H1 (cell line): ENCODE results near the gene USP53. TPM values are rescaled to one million over a fixed set of nuclear protein-coding genes. Genes with fewer than 3 reads are reported as not detected.

ENCODE experiments used
- CTCF ChIA-PET: fragments of 300-600 bp; sonication (Branson Sonifier 250); formaldehyde crosslinking; loops from one replicate; lab custom pipeline; 2021; ENCODE audit not compliant: partially characterized antibody; lab: Charles Lee
- POLR2A ChIA-PET: fragments of 300-600 bp; sonication (Branson Sonifier 250); formaldehyde crosslinking; loops from one replicate; lab custom pipeline; 2021; ENCODE audit warnings: inconsistent platforms; ENCODE audit not compliant: partially characterized antibody; lab: Charles Lee
- DNase-seq, 2 experiments: peaks; one replicate each; pipeline versions ENCODE4 v3.0.0 to v3.0.0-alpha.2; 2010 to 2022; ENCODE audit warnings: low spot score in 2 of 2, low read depth in 1 of 2, mixed read lengths in 1 of 2
- FAIRE-seq: peaks from 2 replicates; lab custom pipeline; 2011; peaks lifted over from hg19 to GRCh38; lab: Jason Lieb, UNC
- H2AFZ ChIP-seq: 2 replicates; pipeline ENCODE4 v1.8.1; 2012; ENCODE audit warnings: low read length, inconsistent platforms
- H2AK5ac ChIP-seq: 2 replicates; pipeline ENCODE4 v1.6.1; 2013; ENCODE audit warnings: low read depth, low read length
- H2BK120ac ChIP-seq: replicated peaks from 2 replicates; pipeline ENCODE3; 2013; ENCODE audit warnings: low read depth, low read length, inconsistent platforms
- H2BK12ac ChIP-seq: 2 replicates; pipeline ENCODE4 v1.6.1; 2013; ENCODE audit warnings: low read depth, low read length
- H2BK15ac ChIP-seq: 2 replicates; pipeline ENCODE4 v1.6.1; 2013; ENCODE audit warnings: low read length
- H2BK20ac ChIP-seq: 2 replicates; pipeline ENCODE4 v1.6.1; 2013; ENCODE audit warnings: low read length
- H2BK5ac ChIP-seq: 2 replicates; pipeline ENCODE4 v1.6.1; 2013; ENCODE audit warnings: low read depth, low read length
- H3K14ac ChIP-seq: 2 replicates; pipeline ENCODE4 v1.6.1; 2013; ENCODE audit warnings: inconsistent platforms; ENCODE audit not compliant: insufficient read length
- H3K18ac ChIP-seq: 2 replicates; pipeline ENCODE4 v1.6.1; 2013; ENCODE audit warnings: low read length; ENCODE audit errors: extremely low read depth
- H3K23ac ChIP-seq: 2 replicates; pipeline ENCODE4 v1.6.1; 2013; ENCODE audit warnings: inconsistent platforms; ENCODE audit not compliant: insufficient read length
- H3K23me2 ChIP-seq: 2 replicates; pipeline ENCODE4 v1.6.1; 2013; ENCODE audit warnings: low read depth, low read length
- H3K27ac ChIP-seq: 2 replicates; pipeline ENCODE4 v1.6.1; 2011; ENCODE audit warnings: low read depth, low read length, inconsistent platforms
- H3K27me3 ChIP-seq, 4 experiments: replicated peaks in 1 of 4; 1 replicate in 1 of 4; 2 replicates in 3 of 4; pipeline versions ENCODE4 v1.6.1 to v1.8.1; 2011 to 2013; ENCODE audit warnings: low read length in 3 of 4, mild to moderate bottlenecking in 3 of 4, inconsistent platforms in 2 of 4, mixed read lengths in 2 of 4, moderate library complexity in 1 of 4; ENCODE audit not compliant: control insufficient read depth in 3 of 4, insufficient read depth in 3 of 4; ENCODE audit errors: extremely low read depth in 1 of 4
- H3K36me3 ChIP-seq, 4 experiments: 2 replicates each; pipeline versions ENCODE4 v1.6.1 to v1.8.1; 2011 to 2013; ENCODE audit warnings: mild to moderate bottlenecking in 4 of 4, low read length in 3 of 4, moderate library complexity in 2 of 4, control low read depth in 1 of 4, inconsistent platforms in 1 of 4; ENCODE audit not compliant: insufficient read depth in 4 of 4, control insufficient read depth in 2 of 4
- H3K4ac ChIP-seq: replicated peaks from 2 replicates; pipeline ENCODE3; 2013; ENCODE audit warnings: low read length, low read depth, mixed read lengths, inconsistent platforms; ENCODE audit not compliant: insufficient read length
- H3K4me1 ChIP-seq, 4 experiments: replicated peaks in 1 of 4; 1 replicate in 1 of 4; 2 replicates in 3 of 4; pipeline versions ENCODE4 v1.6.1 to v1.8.1; 2011 to 2013; ENCODE audit warnings: low read length in 3 of 4, inconsistent platforms in 2 of 4, mixed read lengths in 1 of 4; ENCODE audit not compliant: insufficient read depth in 4 of 4, control insufficient read depth in 3 of 4
- H3K4me2 ChIP-seq, 2 experiments: 2 replicates each; pipeline versions ENCODE4 v1.6.1 to v1.8.1; 2011 to 2013; ENCODE audit warnings: low read depth in 2 of 2, low read length in 2 of 2, control low read depth in 1 of 2, inconsistent platforms in 1 of 2, mild to moderate bottlenecking in 1 of 2; ENCODE audit not compliant: insufficient read depth in 1 of 2
- H3K4me3 ChIP-seq, 4 experiments: fragments of 200-600, 300-600 bp in 1 of 4; sonication (generic), shearing (Covaris generic), sonication (Bioruptor Twin) in 1 of 4; 2 replicates each; pipeline versions ENCODE4 v1.5.1 to v1.8.1; 2011 to 2016; ENCODE audit warnings: low read length in 4 of 4, low read depth in 3 of 4, control low read depth in 2 of 4, inconsistent platforms in 2 of 4, mild to moderate bottlenecking in 2 of 4, mixed read lengths in 1 of 4, moderate library complexity in 1 of 4; ENCODE audit not compliant: insufficient read depth in 2 of 4; ENCODE audit errors: extremely low read depth in 1 of 4
- H3K56ac ChIP-seq: replicated peaks from 2 replicates; pipeline ENCODE3; 2013; ENCODE audit warnings: low read depth, mild to moderate bottlenecking, mixed read lengths, low read length, inconsistent platforms; ENCODE audit not compliant: insufficient read length
- H3K79me1 ChIP-seq: 2 replicates; pipeline ENCODE4 v1.6.1; 2013; ENCODE audit warnings: low read depth, low read length, control low read depth
- H3K79me2 ChIP-seq, 2 experiments: 2 replicates each; pipeline versions ENCODE4 v1.6.1 to v1.8.1; 2012 to 2013; ENCODE audit warnings: low read length in 2 of 2, mild to moderate bottlenecking in 2 of 2, inconsistent platforms in 1 of 2; ENCODE audit not compliant: insufficient read depth in 2 of 2, control insufficient read depth in 1 of 2
- H3K9ac ChIP-seq, 4 experiments: replicated peaks in 1 of 4; 1 replicate in 1 of 4; 2 replicates in 3 of 4; pipeline versions ENCODE4 v1.6.1 to v1.8.1; 2011 to 2013; ENCODE audit warnings: low read depth in 3 of 4, low read length in 3 of 4, control low read depth in 2 of 4, mild to moderate bottlenecking in 2 of 4, moderate library complexity in 2 of 4, inconsistent platforms in 1 of 4; ENCODE audit errors: extremely low read depth in 1 of 4
- H3K9me3 ChIP-seq, 2 experiments: 2 replicates each; pipeline versions ENCODE4 v1.6.1 to v1.8.1; 2012 to 2013; ENCODE audit warnings: mild to moderate bottlenecking in 2 of 2, moderate library complexity in 2 of 2, control low read depth in 1 of 2, inconsistent platforms in 1 of 2, low read depth in 1 of 2, low read length in 1 of 2, mixed read lengths in 1 of 2; ENCODE audit not compliant: insufficient read depth in 2 of 2
- H4K20me1 ChIP-seq, 2 experiments: replicated peaks in 1 of 2; 2 replicates each; pipeline versions ENCODE3 to v1.8.1; 2011 to 2013; ENCODE audit warnings: inconsistent platforms in 2 of 2, low read length in 2 of 2, mild to moderate bottlenecking in 1 of 2; ENCODE audit not compliant: insufficient read depth in 2 of 2, control insufficient read depth in 1 of 2
- H4K5ac ChIP-seq: 2 replicates; pipeline ENCODE4 v1.6.1; 2013; ENCODE audit warnings: low read length, low read depth, mixed read lengths, inconsistent platforms; ENCODE audit not compliant: insufficient read length
- H4K8ac ChIP-seq: 2 replicates; pipeline ENCODE4 v1.8.0; 2013; ENCODE audit warnings: mild to moderate bottlenecking, moderate library complexity, low read length, inconsistent platforms; ENCODE audit not compliant: insufficient read depth; ENCODE audit errors: extremely low read depth
- H4K91ac ChIP-seq: replicated peaks from 2 replicates; pipeline ENCODE3; 2013; ENCODE audit warnings: low read length, mixed read lengths, inconsistent platforms; ENCODE audit not compliant: insufficient read length
- GTF2F1 ChIP-seq: IDR thresholded peaks from 2 replicates; pipeline ENCODE4 v1.6.1; 2012; ENCODE audit warnings: low read depth, low read length, improper control_type of control experiment, borderline replicate concordance
- HDAC6 ChIP-seq: IDR thresholded peaks from one replicate; pipeline ENCODE4 v1.7.1; 2012; ENCODE audit warnings: low read depth, mild to moderate bottlenecking, inconsistent platforms, low read length, moderate library complexity
- RFX5 ChIP-seq: IDR thresholded peaks from 2 replicates; pipeline ENCODE4 v1.6.1; 2011; ENCODE audit warnings: low read depth, low read length, improper control_type of control experiment, borderline replicate concordance
- YY1 ChIP-seq: IDR thresholded peaks from 2 replicates; pipeline ENCODE4 v1.6.1; 2011; ENCODE audit warnings: low read depth, mild to moderate bottlenecking, low read length
- polyA plus RNA-seq, 7 experiments: library from polyadenylated mRNA; depleted of rRNA in 3 of 7; stranded (reverse) in 5 of 7; unstranded in 2 of 7; fragments of >200 nt in 5 of 7; fragments of 200-250 nt in 2 of 7; gene quantifications; 1 replicate in 5 of 7; 2 replicates in 1 of 7; 4 replicates in 1 of 7; pipeline versions ENCODE4 v1.2.1 to v1.2.3, GENCODE V29; 2011 to 2013; ENCODE audit warnings: missing spikeins in 2 of 7, mixed read lengths in 2 of 7
- total RNA-seq: library from RNA; stranded (reverse); fragmentation: NEBNext Ultra II Directional; extraction: Animal tissue kit (Norgen Biotek cat#: 25700); gene quantifications from 2 replicates; pipeline ENCODE4 v1.2.1, GENCODE V29; 2021

USP53 gene
- total and polyA plus RNA-seq, 2 of the 8 experiments (the other 6 are each of a cell fraction or from before 2014, with no cell fraction given) = 2.9 to 14.9 TPM

GRCh38 chr4:119307606-119308005 is 95.1 kb downstream of the USP53 start:
- Histone ChIP-seq H4K91ac (no peak overlapping the region), H3K36me3 (no peaks in the 10 kb centered on the region), H2BK120ac (no peak overlapping the region), H3K9me3 (no peaks in the 10 kb centered on the region), H2BK12ac (no peak overlapping the region), H3K79me1 (no peaks in the 10 kb centered on the region), H3K27ac (no peak overlapping the region), H3K4me3 (no peak overlapping the region), H3K4ac (no peak overlapping the region), H3K23ac (no peak overlapping the region), H3K18ac (no peak overlapping the region), H3K14ac (no peak overlapping the region), H2BK20ac (no peak overlapping the region), H2AK5ac (no peak overlapping the region), H3K56ac (no peak overlapping the region), H3K79me2 (no peaks in the 10 kb centered on the region), H2BK5ac (no peak overlapping the region), H2AFZ (no peak overlapping the region), H4K5ac (no peak overlapping the region), H3K4me2 (no peak overlapping the region), H3K23me2 (no peaks in the 10 kb centered on the region), H3K27me3 (no peaks in the 10 kb centered on the region), H4K8ac (no peak overlapping the region), H3K9ac (no peak overlapping the region), H4K20me1 (no peaks in the 10 kb centered on the region), H3K4me1 (no peaks in the 10 kb centered on the region), H2BK15ac (no peak overlapping the region)
- FAIRE-seq (no peak), DNase-seq (no peak)
- TF ChIP-seq YY1 (no peak), RFX5 (no peak), GTF2F1 (no peak), HDAC6 (no peak)
- ChIA-PET POLR2A (no interaction called here), CTCF (interaction anchor here (1.1 kb wide), 1 partner anchor 536 kb away, joined by 3 read pairs; no protein-coding TSS in a partner anchor)
